Activated CD4-positive, alpha-beta T cell treated with anti-CD3 and anti-CD28 coated beads for 4 hours (primary cell): ENCODE results near the gene MT1G.

Source experiments
- DNase-seq, 2 donors: peaks; one replicate each; pipeline ENCODE4 v3.0.0-alpha.2; 2020

The MT1G gene

DNA sequence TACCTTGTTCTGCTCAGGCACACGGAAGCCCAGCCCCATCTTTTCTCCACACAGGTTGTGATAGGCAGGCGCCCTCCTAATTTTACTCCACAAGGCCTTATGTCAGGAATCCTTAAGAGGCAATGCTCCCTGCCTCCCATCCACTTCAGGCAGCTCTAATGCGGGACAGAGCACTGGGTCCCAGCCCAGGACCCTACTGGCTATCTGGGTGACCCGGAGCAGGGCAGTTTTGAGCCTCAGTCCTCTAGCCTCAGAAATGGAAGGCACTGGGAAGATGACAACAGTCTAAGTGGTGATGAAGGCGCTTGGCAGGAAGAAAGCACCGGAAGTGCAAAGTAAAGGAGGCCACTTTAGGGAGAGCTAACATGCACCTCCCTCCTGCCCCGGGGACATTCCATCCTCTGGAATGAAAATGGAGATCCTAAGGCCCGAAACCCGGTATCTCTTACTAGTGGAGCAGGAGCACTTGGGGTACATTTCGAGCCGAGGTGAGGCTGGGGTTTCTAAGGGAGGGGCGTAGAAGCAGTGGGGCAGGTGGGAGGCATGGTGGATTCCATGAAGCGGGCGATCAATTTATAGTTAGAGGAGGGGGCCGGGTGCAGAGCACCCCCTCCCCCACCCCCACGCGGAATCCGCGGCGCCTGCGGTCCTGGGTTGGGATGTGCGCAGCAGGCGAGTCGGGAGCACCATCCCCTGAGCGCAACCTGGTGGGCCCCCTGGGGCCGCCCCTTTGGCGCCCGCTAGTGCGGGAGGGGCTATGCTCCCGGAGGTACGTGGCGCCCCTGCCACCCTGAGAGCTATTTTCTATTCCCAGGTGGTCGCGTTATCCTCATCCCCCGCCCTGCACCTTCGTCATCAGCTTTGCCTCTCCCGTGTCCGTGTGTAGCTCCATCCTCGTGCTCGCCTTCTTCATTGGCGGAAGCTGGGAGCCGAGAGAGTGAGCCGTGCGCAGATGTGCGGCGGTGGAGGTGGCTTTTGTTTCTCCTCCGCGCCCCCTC lies 5.2 kb downstream of the MT1G start:
- DNase-seq, result no peak

DNA sequence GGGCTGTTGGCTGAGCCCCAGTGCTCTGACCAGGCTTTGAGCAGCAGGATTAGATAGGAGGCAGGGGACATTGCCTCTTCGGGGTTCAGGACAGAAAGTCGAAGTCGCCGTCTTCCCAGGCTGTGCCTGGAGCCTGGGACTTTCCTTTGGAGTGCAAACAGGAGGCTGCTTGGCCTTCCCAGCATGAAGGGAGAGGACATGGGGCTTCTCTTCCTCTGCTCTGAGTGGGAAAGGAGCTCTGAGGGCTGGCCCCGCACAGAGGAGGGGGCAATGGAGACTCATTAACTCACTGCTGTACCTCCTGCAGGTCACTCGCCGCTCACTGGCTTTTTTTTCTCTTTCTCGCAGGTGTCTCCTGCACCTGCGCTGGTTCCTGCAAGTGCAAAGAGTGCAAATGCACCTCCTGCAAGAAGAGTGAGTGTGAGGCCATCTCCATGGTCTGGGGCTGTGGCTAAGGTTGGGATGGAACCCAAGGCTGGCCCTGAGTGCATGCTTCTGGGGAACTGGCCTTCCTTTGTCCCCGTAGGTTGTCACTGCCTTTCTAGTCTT lies 9.5 kb downstream of the MT1G start:
- no peak for DNase-seq

DNA sequence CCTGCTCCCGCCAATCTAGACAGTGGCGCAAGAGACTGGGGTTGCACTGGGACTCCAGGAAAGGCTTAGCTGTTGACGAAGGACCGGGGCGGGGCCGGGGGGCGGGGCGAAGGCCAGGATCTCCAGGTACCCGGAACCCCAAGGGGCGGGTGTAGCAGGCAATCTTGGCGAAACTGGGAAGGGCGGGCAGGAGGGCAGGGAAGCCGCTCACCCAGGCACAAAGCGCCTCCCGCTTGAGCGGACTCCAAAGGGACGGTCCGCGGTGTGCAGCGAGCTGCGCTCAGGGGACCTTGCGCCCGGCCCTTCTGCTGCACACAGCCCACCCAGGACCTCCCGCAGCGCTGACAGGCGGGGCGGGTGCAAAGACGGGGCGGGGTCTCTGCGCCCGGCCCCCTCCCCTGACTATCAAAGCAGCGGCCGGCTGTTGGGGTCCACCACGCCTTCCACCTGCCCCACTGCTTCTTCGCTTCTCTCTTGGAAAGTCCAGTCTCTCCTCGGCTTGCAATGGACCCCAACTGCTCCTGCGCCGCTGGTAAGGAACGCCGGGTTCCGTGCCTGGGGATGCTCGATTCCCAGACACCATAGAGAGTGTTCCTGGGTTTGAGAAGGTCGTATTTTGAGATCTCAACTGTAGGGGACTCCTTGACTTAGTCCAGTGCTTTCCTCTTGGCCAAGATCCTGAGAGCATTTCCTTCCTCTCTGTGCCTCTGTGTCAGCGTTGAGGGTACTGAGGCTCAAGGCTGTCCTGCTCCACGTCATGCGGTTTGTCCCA lies 10.1 kb downstream of the MT1G start, which contains the start of gene MT1F:
Gene MT1F, plus strand, starts transcription at position 405 of the 772 bp plus-strand sequence. Its CDS starts 100 bp downstream, at position 505.
- DNase-seq, result peak; percentile 55 to 63

DNA sequence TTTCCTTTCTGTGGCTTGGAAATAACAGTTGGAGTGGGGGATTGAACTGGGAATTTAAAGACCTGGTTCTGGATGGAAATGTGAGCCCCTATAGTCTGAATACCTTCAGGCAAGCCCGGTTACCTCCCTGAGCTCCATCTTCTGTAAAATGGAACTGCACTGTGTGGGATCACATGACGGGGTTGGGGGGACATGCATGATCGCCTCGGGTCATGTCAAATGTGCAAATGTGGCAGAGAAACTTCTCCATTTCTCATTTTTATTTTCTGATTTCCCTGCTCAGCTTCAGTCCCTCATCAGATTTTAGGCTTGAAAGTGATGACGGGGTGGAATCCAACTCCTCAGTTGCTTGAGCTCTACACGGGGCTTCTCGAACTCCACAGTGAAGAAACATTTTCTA lies 14.6 kb downstream of the MT1G start:
- no peak for DNase-seq

DNA sequence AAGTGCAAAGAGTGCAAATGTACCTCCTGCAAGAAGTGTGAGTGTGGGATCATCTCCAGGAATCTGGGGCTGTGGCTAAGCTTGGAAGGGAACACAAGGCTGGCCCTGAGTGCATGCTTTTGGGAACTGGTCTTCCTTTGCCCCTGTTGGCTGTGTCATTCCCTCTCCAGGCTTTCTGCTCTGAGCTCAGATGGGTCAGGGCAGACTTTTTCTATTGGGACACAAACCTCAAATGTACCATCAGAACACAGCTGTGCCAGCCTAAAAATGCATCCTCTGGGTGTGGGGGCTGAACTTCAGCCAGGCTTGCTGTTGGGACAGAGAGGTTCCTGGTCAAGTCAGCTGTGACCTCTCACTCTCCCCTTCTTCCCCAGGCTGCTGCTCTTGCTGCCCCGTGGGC lies 15.3 kb downstream of the MT1G start:
- DNase-seq, result no peak

DNA sequence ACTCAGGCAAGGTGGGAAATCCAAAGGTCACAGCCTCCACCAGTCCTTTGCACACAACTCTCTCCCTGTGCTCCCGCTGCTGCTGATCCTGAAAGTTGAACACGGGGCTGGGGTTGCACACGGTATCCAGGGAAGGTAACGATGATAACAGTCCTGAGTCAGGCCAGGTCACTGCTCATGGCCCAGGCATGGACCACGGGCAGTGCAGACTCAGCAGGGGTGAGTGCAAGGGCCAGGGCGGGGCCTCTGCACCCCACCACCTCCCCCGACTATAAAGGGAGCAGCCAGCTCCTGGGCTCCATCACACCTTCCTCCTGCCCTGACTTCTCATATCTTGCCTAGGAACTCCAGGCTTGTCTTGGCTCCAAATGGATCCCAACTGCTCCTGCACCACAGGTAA lies 16.3 kb downstream of the MT1G start, which contains the start of gene MT1B:
Gene MT1B, plus strand, starts transcription at position 301 of the 400 bp plus-strand sequence. Its CDS starts 68 bp downstream, at position 369.
- no peak for DNase-seq

DNA sequence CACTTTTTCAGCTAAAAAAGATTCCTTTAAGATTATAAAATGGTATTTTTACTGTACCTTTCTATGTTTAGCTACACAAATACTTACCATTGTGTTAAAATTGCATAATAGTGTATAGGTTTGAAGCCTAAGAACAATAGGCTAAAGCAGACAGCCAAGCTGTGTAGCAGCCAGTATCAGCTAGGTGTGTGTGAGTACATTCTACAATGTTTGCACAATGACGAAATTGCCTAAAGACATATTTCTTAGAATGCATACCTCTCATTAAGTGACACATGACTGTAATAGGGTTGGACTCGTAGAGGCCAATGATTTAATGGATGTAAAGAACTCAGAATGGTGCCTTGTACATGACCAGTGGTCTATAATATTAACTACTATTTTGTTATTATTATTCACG lies 18.0 kb downstream of the MT1G start:
- no peak for DNase-seq

DNA sequence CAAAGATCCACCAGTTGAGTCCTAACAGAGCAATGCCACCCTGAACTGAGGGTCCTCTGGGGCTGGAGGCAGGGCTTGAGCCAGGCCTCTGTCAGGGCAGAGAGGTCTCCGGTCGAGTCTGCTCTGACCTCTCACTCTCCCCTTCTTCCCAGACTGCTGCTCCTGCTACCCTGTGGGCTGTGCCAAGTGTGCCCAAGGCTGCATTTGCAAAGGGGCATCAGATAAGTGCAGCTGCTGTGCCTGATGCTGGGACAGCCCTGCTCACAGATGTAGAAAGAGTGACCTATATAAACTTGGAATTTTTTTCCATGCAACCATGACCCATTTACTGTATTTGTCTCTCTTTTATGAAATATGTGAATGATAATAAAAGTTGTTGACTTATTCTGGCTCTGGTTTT lies 18.6 kb downstream of the MT1G start:
- no peak for DNase-seq

DNA sequence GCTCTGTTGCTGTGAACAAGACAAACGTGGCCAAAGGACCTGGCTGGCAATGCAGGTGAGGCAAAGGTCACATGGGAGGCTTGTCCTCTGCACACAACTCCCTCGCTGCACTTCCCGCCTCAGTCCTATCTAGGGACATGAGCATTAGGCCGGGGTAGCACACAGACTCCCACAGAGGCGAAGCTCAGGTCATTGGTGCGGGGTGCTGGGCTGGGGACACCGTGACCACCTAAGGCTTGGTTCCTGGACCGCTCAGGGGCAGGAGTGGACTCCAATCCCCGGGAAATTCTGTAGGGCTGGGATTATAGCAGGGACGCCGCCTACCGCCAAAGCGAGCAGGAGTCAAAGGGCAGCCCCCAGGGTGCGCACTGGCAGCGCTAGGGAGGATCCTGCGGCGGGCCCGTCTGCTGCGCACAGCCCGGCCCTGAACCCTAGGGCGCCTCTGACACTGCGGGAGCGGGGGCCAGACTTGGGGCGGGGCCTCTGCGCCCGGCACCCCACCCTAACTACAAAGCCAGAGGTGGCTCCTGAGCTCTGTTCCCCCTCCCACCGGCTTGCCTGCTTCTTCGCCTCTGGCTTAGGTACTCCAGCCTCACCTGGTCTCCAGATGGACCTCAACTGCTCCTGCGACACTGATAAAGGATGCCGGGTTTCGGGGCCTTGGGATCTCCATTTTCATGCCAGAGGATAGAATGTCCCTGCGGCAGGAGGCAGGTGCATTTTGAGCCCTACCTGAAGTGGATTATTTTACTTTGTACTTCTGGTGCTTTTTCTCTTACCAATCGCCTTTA lies 20.0 kb downstream of the MT1G start:
- DNase-seq, result no peak

DNA sequence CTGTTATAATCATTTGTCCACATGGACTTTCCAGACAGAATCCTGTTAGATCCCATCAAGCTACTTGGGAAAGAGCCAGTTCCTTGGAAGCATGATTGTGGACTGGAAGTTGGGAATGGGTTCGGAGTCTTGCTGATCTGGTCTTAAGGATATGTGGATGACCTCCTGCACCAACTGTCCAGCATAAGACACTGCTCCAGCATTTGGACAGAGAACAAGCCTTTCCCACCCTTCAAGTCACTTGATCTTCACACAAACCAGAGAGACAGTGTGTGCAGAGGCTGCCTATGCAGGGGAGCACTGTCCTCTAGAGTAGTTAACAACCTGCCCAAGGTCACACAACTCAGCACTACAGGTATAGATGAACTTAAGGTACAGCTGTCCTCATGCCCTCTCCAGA lies 22.0 kb downstream of the MT1G start:
- no peak for DNase-seq

DNA sequence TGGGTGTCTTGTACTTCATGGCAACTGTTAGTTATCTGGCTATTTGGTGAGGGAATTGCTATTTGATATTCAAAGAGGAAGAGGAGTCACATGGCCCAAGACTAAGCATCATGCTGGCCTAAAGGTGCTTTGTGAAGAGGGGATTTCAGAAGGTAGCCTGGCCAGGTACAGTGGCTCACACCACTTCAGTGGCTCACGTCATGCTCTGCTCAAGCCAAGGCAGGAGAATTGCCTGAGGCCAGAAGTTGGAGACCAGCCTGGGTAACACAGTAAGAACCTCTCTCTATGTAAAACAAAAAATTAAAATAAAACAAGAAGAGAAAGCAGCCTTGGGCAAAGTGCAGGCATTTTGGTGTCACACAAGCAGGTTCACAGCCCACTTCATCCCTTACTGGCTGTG lies 22.6 kb downstream of the MT1G start:
- DNase-seq, result no peak

DNA sequence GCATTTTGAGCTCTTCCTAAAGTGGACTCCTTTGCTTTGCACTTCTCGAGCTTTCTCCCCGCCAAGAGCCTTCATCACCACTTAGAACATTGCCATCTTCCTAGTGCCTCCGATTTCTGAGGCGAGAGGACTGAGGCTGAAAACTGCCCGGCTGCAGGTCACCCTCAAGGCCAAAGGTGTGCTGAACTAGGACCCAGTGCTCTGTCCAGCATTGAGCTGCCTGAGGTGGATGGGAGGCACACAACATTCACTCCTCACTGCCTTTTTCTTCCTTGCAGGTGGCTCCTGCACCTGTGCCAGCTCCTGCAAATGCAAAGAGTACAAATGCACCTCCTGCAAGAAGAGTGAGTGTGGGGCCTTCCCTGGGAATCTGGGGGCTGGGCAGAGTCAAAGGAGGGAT lies 24.0 kb downstream of the MT1G start:
- DNase-seq, result no peak

DNA sequence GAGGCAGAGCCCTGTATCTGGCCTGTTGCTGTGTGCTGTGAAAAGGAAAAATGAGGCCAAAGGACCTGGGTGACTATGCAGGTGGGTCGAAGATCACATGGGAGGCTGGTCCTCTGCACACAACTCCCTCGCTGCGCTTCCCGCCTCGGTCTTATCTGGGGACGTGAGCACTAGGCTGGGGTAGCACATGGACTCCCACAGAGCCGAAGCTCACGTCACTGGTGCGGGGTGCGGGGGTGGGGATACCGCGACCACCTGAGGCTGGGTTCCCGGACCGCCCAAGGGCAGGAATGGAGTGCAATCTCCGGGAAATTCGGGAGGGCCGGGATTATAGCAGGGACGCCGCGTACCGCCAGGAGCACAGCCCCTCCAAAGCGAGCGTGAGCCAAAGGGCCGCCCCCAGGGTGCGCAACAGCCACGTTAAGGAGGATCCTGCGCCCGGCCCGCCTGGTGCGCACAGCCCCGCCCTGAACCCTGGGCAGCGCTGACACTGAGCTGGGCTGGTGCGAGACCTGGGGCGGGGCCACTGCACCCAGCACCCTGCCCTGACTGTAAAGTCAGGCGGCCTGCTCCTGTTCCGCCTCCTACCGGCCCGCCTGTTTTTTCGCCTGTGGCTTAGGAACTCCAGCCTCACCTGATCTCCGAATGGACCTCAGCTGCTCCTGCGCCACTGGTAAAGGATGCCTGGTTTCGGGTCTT lies 24.6 kb downstream of the MT1G start:
- peak; percentile 68 for DNase-seq

DNA sequence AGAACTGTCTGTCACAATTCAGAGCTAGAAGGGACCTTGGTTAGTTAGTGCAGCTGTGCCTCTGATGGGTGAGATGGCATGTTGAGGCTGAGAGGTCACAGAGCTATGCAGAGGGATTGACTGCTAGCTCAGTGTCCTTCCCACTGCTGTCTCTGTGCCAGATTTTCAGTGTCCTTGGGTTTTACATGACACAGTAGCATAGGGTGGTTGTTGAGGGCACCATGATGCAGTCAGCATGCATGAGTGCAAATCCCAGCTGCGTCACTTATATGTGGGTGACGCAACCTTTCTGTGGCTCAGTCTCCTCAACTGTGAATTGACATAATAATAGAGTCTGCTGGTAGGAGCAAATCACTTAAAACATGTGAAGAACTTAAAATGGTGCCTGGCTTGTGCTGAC lies 26.7 kb downstream of the MT1G start:
- no peak for DNase-seq

DNA sequence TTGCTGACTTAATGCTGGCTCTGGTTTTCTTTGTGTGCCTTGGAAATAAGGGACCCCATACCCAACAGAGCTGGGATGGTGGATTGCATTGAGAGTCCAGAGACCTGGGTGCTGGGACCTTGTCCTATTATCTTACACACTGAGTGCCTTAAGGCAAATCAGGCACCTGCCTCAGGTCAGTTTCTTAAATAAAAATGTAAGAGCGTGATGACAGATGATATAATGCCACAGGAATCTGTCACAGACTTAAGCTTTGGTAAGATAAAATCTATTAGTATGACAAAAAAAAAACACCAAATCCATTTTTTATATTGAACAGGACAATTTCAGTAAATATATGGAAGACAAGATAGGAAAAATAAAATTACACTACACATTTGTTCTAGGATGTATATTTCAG lies 27.8 kb downstream of the MT1G start:
- DNase-seq, result no peak

DNA sequence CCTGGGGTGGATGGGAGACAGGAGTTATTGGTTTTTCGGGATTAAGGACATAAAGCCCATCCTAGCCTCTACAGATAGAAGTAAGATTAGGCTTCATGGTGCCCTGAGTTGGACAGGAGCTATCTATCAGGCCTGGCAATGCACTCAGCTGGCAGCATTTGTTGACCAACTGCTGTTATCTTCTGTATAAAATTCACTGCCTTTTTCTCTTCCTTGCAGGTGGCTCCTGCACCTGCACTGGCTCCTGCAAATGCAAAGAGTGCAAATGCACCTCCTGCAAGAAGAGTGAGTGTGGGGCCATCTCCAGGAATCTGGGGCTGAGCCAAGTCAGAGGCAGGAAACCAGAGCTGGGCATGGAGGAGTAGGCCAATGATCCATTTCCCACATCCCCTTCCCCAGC lies 28.8 kb downstream of the MT1G start:
- no peak for DNase-seq

DNA sequence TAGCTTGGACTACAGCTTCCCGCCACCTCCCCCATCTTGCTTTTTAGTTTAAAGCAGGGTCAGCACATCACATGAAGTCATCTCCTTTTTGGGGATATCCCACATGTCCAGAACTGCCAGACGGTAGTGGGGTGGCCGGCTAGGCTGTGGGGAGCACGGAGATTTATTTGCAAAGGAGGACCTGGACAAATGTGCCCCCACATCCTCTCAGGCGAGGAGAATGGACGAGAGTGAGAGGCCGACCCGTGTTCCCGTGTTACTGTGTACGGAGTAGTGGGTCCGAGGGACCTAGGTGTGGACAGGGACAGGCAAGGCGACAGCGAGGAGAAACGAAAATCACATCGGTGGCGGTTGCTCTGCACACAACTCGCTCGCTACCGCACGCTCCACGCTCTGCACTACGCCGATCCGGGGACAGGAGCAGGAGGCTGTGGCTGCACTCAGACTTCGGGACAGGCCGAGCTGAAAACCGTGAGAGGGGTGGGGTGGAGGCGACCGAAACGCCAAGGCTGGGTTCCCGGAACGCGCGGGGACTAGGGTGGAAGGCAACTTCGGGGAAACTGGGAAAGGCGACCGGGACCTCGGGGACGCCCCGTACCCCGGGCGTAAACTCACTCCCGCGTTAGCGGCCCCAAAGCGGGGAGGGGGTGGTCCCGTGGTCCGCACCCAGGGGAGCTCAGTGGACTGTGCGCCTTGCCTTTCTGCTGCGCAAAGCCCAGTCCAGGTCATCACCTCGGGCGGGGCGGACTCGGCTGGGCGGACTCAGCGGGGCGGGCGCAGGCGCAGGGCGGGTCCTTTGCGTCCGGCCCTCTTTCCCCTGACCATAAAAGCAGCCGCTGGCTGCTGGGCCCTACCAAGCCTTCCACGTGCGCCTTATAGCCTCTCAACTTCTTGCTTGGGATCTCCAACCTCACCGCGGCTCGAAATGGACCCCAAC lies 29.8 kb downstream of the MT1G start, which contains the start of gene MT1A:
Gene MT1A, plus strand, starts transcription at position 853 of the 937 bp plus-strand sequence. Its CDS starts 73 bp downstream, at position 926.
- DNase-seq, result no peak

DNA sequence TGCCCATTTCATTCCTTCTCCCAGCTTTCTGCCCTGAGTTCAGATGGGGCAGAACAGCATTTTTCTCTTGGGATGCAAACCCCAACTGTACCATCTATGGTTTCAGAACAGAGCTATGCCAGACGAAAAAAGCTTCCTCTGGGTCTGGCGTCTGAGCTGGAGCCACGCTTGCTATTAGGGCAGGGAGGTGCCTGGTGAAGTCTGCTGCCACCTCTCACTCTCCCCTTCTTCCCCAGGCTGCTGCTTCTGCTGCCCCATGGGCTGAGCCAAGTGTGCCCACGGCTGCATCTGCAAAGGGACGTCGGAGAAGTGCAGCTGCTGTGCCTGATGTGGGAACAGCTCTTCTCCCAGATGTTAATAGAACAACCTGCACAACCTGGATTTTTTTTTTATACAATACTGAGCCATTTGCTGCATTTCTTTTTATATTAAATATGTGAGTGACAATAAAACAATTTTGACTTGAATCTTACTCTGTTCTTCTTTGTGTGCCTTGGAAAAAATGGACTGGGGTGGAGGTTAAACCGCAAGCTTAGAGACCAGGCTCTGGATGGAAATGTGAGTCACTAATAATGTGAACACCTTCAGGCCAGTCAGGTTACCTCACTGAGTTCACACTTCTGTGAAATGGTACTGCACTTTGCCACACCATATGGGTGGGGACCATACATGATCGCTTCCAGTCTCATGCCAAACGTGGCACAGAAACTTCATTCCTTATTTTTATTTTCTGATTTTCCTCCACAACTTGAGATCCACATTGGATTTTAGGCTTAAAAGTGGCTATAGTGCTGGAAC lies 31.1 kb downstream of the MT1G start:
- DNase-seq, result no peak

DNA sequence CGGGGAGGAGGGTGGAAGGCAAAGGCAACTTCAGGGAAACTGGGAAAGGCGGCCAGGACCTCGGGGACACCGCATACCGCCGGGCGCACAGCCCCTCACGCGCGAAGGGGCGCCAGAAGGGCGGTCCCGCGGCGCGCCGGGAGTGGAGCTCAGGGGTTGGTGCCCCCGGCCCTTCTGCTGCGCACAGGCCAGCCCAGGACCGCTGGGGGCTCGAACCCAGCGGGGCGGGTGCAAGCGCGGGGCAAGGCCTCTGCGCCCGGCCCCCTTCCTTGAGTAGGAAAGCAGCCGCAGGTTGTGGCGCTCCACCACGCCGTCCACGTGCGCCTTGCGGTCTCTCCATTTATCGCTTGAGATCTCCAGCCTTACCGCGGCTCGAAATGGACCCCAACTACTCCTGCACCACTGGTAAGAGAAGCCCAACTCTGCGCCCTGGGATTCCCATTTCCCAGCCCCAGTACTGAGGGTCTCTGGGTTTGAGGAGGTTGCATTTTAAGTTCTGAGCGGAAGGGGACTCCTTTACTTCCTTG lies 32.4 kb downstream of the MT1G start:
- DNase-seq, result no peak
